LNCaP clone FGC (cell line): ENCODE measurements around the gene SMIM23.

Source experiments
- DNase-seq: peaks from one replicate; pipeline ENCODE4 v3.0.0-alpha.2; 2011; ENCODE audit warnings: low read depth
- H3K4me3 ChIP-seq: 2 replicates; pipeline ENCODE4 v1.5.1; 2011; ENCODE audit warnings: mild to moderate bottlenecking, low read depth, low read length, control low read depth
- TF ChIP-seq, protein P1 (sequence below): IDR thresholded peaks from 2 replicates; pipeline ENCODE4 v1.5.1; 2012; ENCODE audit warnings: mild to moderate bottlenecking; ENCODE audit not compliant: control insufficient read depth, insufficient read depth; ENCODE audit errors: extremely low read depth

SMIM23 gene

DNA sequence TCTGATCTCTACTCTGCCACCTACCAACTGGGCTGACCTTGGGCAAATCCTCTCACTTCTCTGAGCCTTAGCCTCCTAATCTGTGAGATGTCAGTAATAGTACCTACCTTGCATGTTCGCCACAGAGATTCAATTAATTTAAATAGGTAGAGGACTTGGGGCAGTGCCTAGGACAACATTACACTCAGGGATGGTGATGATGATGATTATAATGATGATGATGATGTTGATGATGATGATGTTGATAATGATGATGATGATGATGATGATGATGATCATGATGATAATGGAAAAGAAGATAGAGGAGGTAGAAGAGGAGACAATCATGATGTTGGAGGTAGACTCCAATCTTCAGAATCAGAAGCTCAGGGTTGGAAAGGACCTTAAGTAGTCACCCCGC, 40.7 kb upstream of the SMIM23 start:
- H3K4me3 ChIP-seq = no peak overlapping the region
- no peak for DNase-seq
- TF ChIP-seq, protein P1, sequence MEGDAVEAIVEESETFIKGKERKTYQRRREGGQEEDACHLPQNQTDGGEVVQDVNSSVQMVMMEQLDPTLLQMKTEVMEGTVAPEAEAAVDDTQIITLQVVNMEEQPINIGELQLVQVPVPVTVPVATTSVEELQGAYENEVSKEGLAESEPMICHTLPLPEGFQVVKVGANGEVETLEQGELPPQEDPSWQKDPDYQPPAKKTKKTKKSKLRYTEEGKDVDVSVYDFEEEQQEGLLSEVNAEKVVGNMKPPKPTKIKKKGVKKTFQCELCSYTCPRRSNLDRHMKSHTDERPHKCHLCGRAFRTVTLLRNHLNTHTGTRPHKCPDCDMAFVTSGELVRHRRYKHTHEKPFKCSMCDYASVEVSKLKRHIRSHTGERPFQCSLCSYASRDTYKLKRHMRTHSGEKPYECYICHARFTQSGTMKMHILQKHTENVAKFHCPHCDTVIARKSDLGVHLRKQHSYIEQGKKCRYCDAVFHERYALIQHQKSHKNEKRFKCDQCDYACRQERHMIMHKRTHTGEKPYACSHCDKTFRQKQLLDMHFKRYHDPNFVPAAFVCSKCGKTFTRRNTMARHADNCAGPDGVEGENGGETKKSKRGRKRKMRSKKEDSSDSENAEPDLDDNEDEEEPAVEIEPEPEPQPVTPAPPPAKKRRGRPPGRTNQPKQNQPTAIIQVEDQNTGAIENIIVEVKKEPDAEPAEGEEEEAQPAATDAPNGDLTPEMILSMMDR = no peak

DNA sequence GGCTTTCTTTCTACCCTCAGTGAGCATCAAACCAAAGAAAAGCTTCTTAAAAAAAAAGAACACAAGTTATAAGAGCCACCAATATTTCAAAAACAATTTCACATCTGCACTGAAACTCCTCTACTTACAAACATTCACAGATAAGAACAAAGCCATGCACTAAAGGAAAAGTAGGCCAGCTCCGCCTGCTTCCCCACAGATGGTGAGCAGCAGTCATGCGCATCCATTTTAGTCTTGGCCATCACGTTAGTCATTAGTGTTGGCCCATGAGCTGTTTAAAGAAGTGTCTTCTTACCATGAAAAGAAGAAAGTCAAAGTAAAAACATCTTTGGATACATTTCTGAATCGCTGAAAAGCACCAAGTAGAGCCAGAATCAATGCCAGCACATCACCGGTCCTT, 40.0 kb upstream of the SMIM23 start:
- TF ChIP-seq, protein P1 = no peak
- no peak for DNase-seq
- no peak overlapping the region for H3K4me3 ChIP-seq

DNA sequence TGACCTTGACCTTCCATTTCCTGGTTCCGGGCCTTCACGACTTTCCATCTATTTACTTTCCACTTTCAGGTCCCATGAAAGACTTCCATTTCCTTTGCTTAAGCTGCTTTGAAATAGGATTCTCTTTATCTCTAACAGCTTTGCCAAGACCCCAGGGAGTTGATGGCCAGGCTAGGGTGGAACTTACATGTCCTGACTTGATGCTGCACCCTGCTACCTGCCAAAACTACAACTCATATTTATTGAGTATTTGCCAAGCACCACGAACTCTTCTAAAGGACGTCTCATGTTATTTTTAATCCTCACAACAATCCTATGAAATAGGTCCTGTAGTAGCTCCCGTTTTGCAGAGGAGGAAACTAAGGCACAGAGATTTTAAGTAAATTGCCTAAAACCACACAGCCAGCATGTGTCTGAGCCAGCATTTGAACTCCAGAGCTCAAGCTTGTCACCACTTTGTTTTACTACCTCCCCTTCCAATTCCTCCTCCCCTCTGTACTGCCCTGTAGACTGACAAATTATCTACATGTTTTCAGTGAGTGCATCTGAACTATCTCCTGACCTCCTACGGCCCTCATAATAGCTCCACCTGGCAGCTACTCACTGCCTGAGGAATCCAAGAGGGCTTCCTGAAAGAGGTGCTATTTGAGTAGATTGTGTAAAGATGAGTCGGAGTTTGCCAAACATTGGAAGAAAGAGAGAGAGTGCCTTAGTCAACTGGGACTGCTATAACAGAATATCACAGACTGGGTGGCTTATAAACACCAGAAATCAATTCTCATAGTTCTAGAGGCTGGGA, 38.4 kb upstream of the SMIM23 start:
- no peak for DNase-seq
- TF ChIP-seq, protein P1 = no peak
- H3K4me3 ChIP-seq = no peak overlapping the region

DNA sequence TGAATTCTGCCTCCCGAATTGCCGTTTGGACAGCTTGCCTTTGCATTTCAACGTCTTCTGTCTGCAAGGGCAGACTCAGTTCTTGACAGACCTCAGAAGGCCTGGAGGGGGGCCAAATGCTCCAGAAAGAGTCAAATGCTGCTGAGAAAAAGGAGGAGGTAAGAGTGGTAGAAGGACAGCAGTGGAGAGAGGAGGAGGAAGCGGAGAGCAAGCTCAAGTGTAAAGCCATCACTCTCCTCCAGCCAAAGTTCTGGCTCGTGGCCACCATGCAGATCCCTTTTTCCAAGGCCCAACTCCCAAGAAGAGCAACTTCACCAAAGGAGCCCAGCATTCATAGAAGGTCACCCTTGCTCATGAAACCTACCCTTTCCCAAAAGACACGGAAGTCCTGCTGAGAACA, 36.9 kb upstream of the SMIM23 start:
- TF ChIP-seq, protein P1 = no peak
- H3K4me3 ChIP-seq = no peak overlapping the region
- DNase-seq = no peak

DNA sequence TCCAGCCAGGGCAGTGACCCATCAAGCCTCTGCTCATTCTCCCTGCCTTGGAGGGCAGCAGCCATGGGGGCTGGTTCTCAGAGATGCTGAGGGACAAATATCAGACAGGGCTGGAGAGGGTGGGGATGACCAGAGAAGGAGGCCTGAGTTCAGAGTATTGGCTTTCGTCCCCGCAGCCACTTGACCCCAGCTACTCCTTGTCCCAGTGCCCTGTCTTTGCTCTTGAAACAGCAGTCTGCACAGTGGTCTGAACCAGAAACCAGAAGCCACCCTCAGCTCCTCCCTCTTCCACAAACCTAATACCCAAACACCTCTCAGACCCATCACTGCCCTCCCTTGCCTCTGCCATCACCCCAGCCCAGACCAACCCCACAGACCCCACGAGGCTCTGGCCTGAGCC, 36.3 kb upstream of the SMIM23 start:
- no peak for DNase-seq
- TF ChIP-seq, protein P1 = no peak
- no peak overlapping the region for H3K4me3 ChIP-seq

DNA sequence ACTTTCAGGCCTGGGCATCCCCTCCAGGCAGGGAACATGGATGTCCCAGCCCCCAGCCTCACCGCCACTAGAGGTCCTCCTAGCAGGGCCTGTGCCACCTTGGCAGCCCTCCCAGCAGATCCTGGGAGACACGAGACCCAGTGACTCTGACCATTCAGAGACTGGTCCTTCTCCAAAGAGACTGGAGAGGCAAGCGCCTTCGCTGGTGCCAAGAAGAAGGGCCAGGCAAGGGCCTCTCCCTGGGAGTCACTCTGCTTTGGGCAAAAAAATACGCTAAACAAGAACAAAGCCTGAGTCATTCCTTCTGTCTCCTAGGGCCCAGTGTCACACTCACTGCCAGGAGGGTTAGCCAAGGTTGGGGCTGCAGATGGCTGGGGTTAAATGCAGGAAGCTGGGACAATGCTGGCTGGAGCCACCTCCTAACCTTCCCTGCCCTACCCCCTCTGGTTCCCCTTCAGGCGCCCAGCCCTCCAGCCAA, 35.3 kb upstream of the SMIM23 start:
- DNase-seq = no peak
- H3K4me3 ChIP-seq = no peak overlapping the region
- TF ChIP-seq, protein P1 = peak; percentile 22; the same call in 1 of the 2 replicates
